Vagina (tissue), 2 donors: Measurements from ENCODE around the gene PDK2. TPM values are rescaled to one million over a fixed set of nuclear protein-coding genes. Genes with fewer than 3 reads are reported as not detected.

Source experiments
- DNase-seq, 2 donors: peaks; one replicate each; pipeline ENCODE4 v3.0.0-alpha.2; 2017; ENCODE audit errors: extremely low spot score in 2 of 2
- H3K27ac ChIP-seq: fragments of 200-600 bp; sonication (generic); one replicate; pipeline ENCODE4 v1.5.1; 2019
- H3K27me3 ChIP-seq: fragments of 200-600 bp; sonication (generic); one replicate; pipeline ENCODE4 v1.5.1; 2019
- H3K36me3 ChIP-seq, 2 donors: fragments of 200-600 bp; sonication (generic); one replicate each; pipeline ENCODE4 v1.5.1; 2017 to 2019
- H3K4me1 ChIP-seq: fragments of 200-600 bp; sonication (generic); one replicate; pipeline ENCODE4 v1.5.1; 2019
- H3K4me3 ChIP-seq, 2 donors: fragments of 200-600 bp; sonication (generic); 1 replicate in 1 of 2; 2 replicates in 1 of 2; pipeline ENCODE4 v1.5.1; 2016 to 2019
- H3K9me3 ChIP-seq: fragments of 200-600 bp; sonication (generic); one replicate; pipeline ENCODE4 v1.5.1; 2019
- CTCF ChIP-seq, 3 experiments: fragments of 450-650 bp in 2 of 3; fragments of 200-600 bp in 1 of 3; sonication (generic) in 1 of 3; IDR thresholded peaks; one replicate each; pipeline ENCODE4 v1.5.1; 2017 to 2019; ENCODE audit warnings: antibody characterized with exemption in 3 of 3, mild to moderate bottlenecking in 2 of 3, moderate library complexity in 2 of 3
- POLR2A ChIP-seq, 2 donors: fragments of 450-650 bp; IDR thresholded peaks; one replicate each; pipeline ENCODE4 v1.6.1; 2017; ENCODE audit warnings: antibody characterized with exemption in 2 of 2, mild to moderate bottlenecking in 2 of 2, moderate library complexity in 2 of 2
- POLR2AphosphoS5 ChIP-seq, 2 donors: sonication (generic); formaldehyde crosslinking; IDR thresholded peaks; one replicate each; pipeline ENCODE4 v1.9.0; 2017; ENCODE audit warnings: antibody characterized with exemption in 2 of 2, mild to moderate bottlenecking in 2 of 2, low read depth in 1 of 2; ENCODE audit not compliant: insufficient read depth in 1 of 2
- intact Hi-C: fragments of 100-400 bp; cut with DNase I; formaldehyde crosslinking; loops from one replicate; pipeline ENCODE4 v1.15.1; 2023
- total RNA-seq: library from RNA; depleted of rRNA; stranded (reverse); fragments of >200 nt; gene quantifications from one replicate; pipeline ENCODE4 v1.2.3, GENCODE V29; 2016

The PDK2 gene
- total RNA-seq, 1 donor from 2014 or later: 44.4 TPM

DNA sequence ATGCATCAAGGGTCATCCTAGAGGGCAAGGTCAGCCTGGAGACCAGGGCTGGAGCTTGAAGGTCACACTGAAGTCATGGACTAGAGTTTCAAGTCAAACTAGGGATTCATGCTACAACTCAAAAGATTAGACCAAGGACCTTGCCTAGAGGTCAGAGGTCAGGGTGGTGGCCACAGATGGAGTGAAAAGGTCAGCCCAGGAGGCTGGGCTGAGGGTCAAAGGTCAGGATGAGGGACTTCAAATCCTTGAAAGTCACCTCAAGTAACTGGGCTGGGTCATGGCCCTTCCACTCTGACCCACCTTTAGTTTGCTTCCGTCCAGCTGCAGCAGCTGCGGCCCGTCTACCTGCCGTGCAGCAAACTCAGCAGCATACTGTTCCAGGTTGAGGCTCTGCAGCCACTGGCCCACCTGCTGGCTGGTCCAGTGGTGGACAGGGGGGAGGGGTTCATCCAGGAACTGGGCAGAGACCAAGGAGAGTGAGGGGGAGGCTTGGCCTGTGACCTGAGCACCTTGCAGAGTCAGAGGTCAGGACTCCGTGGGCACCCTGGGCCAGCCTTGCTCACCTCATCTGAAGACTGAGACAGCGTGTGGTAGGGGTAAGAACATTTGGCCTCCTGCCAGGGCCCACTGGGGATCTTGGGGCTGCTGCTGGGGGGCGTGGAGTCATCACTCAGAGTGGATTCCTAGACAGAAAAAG lies 18.6 kb downstream of the PDK2 start:
- Histone ChIP-seq H3K27ac (no peak overlapping the region), H3K36me3 (peaks cover 0 to 19% of the 10 kb centered on the region in 2 donors), H3K4me3 (no peak overlapping the region), H3K4me1 (peaks cover 36% of the 10 kb centered on the region), H3K27me3 (no peaks in the 10 kb centered on the region), H3K9me3 (no peaks in the 10 kb centered on the region)
- intact Hi-C loops: loop anchor here (10.0 kb wide), 1 partner anchor 181 kb away; no protein-coding TSS in a partner anchor
- no peak for TF ChIP-seq CTCF (IDR thresholded peaks at IDR 0.05)
- no peak for TF ChIP-seq POLR2A (IDR thresholded peaks at IDR 0.05)
- no peak for TF ChIP-seq POLR2AphosphoS5 (IDR thresholded peaks at IDR 0.05; ENCODE audit: insufficient read depth in 1 of 2, low read depth in 1 of 2)
- DNase-seq: no peak

DNA sequence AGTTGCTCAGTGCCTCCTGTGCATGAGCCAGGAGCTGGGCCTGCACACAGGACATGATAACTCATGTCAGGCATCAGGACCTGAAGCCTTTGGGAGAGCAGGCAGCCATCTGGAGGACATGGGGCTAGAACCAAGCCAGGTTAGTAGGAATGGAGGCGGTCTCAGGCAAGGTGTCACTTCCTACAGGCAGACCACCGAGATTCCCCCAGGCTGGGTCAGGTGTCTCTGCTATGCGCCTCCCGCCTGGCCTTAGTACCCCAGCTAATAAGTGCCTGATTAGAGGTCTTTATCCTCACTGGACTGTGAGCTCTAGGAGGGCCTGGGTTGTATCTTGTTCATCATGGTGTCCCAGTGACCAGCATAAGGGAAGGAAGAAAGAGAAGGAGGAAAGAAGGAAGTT lies 19.2 kb downstream of the PDK2 start:
- H3K4me3 ChIP-seq: no peak overlapping the region
- H3K9me3 ChIP-seq: no peaks in the 10 kb centered on the region
- peaks cover 0 to 14% of the 10 kb centered on the region in 2 donors for H3K36me3 ChIP-seq
- no peak for DNase-seq
- TF ChIP-seq POLR2A (IDR thresholded peaks at IDR 0.05) (no peak), POLR2AphosphoS5 (IDR thresholded peaks at IDR 0.05; ENCODE audit: insufficient read depth in 1 of 2, low read depth in 1 of 2) (no peak), CTCF (IDR thresholded peaks at IDR 0.05) (no peak)
- H3K4me1 ChIP-seq: peaks cover 36% of the 10 kb centered on the region
- H3K27ac ChIP-seq: no peak overlapping the region
- intact Hi-C loops: loop anchor here (10.0 kb wide), 1 partner anchor 180 kb away; no protein-coding TSS in a partner anchor
- H3K27me3 ChIP-seq: no peaks in the 10 kb centered on the region

DNA sequence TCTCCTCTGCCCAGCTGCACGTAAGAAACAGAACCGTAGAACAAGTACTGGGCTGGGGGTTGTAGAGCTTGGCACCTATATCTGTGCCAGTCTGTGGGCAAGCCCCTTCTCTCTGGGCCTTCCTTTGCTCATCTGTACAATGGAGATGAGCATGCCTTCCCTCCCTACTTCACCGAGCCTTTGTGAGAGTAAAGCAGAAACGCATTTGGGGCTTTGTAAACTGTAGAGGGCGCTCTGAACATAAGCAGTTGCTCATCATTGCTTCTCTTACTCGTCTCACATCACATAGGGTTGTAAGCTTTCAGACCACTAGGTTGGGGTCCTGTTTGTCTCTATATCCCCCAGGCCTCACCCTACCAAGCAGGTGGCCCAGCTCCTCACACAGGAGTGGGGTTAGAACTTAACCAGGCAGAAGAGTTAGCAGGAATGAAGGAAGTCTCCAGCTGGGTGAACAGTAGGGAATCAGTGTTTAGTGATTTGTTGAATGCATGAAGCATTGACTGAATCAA lies 19.8 kb downstream of the PDK2 start:
- TF ChIP-seq POLR2A (IDR thresholded peaks at IDR 0.05) (no peak), CTCF (IDR thresholded peaks at IDR 0.05) (peak in 1 of 3 experiments; percentile 26)
- peaks cover 0 to 9% of the 10 kb centered on the region in 2 donors for H3K36me3 ChIP-seq
- H3K27me3 ChIP-seq: no peaks in the 10 kb centered on the region
- no peak for DNase-seq
- H3K4me3 ChIP-seq: no peak overlapping the region
- no peaks in the 10 kb centered on the region for H3K9me3 ChIP-seq
- peaks cover 36% of the 10 kb centered on the region for H3K4me1 ChIP-seq
- intact Hi-C loops: loop anchor here (10.0 kb wide), 1 partner anchor 180 kb away; no protein-coding TSS in a partner anchor
- H3K27ac ChIP-seq: no peak overlapping the region

GRCh38 chr17:50115756-50116155 lies 20.6 kb downstream of the PDK2 start:
- H3K36me3 ChIP-seq: peaks cover 0 to 2% of the 10 kb centered on the region in 2 donors
- DNase-seq: no peak
- H3K27me3 ChIP-seq: no peaks in the 10 kb centered on the region
- TF ChIP-seq POLR2A (IDR thresholded peaks at IDR 0.05) (no peak), POLR2AphosphoS5 (IDR thresholded peaks at IDR 0.05; ENCODE audit: insufficient read depth in 1 of 2, low read depth in 1 of 2) (no peak), CTCF (IDR thresholded peaks at IDR 0.05) (no peak)
- no peak overlapping the region for H3K4me3 ChIP-seq
- intact Hi-C loops: loop anchor here (10.0 kb wide), 1 partner anchor 179 kb away; no protein-coding TSS in a partner anchor
- no peak overlapping the region for H3K27ac ChIP-seq
- H3K9me3 ChIP-seq: no peaks in the 10 kb centered on the region
- peaks cover 36% of the 10 kb centered on the region for H3K4me1 ChIP-seq
